ENCODE results near the gene PTH2R.
"Not testable (repeated sequence)": the region's sequence is repeated elsewhere in the genome, so short reads cannot be mapped to it uniquely, and the experiment has no call there.

The PTH2R gene

DNA sequence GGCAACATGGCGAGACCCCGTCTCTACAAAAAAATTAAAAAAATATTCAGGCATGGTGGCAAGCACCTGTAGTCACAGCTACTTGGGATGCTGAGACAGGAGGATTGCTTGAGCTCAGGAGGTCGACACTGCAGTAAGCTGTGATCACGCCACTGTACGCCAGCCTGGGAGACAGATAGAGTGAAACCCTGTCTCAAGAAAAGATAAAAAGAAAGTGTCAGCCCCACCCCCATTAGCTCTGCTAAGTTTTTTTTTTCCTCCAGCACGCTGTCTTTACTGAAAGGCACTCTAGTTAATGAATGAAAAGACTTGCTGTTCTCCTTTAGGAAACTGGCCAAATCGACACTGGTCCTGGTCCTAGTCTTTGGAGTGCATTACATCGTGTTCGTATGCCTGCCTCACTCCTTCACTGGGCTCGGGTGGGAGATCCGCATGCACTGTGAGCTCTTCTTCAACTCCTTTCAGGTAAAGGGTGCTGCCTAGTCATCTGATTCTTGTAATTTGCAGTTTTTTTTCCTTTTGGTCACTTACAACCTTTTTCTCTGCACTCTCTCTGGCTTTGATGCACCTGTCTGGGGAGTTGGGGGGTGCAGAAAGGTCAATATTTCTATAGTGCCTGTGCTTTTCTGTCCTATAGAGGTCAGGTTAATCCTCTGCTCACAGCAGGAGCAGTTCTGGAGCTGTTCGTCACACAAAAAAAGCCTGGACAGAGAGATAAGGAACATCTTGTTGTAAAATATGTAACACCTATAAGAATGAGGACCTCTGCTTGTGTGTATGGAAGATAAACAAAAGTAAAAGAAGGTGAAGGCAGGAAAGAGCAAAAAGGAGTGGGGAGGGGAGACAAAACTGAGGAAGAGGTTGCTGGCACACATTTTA, 82.3 kb downstream of the PTH2R start:
- DNase-seq: no peak

DNA sequence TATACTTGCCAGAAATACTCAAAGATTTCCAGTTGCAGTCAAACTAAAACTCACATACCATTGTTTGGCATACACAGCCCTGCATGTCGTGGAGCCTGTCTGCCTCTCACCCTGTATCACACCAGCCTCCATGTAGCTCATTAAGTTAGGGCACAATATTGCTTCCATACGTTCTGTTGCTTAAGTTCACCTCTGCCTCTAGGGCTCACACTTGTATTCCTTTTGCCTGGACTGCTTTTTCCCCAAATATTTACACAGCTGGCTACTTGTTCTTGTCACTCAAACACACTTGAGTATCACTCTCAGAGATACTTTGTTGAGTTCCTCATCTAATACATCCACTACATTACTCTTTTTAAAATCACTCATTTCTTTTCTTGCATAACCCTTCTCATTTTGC, 83.1 kb downstream of the PTH2R start:
- DNase-seq: peak; percentile 82

DNA sequence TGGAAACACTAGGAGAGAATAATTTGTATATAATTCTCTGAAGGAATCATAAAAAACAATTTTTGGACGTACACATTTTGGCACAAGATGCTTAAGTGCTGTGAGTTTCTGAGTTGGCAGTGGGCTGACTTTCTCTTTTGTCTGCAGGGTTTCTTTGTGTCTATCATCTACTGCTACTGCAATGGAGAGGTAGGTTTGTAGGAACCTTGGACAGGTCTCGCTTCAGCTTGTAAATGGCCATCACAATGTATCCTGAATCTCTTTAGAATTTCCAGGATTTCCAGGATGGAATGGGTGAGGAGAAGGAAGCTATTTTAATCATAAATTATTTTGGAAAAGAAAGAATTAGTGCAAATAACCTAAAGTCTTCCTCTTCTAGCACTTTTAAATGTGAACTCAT, 83.9 kb downstream of the PTH2R start:
- no peak for DNase-seq

DNA sequence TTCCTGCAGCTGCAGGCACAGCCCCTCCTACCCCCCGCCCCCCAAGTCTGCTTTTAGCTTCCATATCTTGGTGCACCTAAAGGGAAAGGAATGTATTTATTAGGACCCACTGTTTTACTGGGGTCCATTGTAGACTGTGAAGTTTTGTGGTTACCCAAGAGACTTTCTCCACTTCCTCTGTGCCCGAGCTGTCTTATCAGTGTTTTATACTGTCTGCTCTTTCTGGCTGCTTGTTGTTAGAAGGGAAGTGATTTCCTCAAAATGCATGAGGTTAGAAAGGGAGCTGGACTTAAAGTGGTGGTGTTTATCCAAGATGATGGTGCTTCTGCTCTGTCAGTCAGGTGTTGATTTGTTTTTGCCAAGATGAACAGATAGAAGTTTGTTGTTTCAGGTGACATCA, 85.0 kb downstream of the PTH2R start:
- no peak for DNase-seq

DNA sequence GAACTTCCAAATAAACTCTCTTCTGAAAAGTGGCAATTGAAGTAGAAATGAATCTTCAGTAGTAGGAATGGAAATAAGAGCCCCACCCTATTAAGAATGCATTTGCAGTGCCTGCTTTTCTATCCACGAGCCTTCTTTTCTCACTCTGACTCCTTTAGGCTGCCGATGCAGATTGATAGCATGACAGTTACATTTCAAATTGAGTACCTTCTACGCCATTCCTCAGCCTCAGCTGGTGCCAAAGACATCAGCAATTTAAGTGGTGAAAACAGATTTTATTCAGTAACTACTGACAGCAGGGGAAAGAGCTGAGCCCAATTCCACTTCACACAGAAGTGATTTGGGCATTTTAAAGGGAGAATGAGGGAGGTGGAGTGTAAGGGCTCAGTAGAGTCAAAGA, 85.5 kb downstream of the PTH2R start:
- no peak for DNase-seq

DNA sequence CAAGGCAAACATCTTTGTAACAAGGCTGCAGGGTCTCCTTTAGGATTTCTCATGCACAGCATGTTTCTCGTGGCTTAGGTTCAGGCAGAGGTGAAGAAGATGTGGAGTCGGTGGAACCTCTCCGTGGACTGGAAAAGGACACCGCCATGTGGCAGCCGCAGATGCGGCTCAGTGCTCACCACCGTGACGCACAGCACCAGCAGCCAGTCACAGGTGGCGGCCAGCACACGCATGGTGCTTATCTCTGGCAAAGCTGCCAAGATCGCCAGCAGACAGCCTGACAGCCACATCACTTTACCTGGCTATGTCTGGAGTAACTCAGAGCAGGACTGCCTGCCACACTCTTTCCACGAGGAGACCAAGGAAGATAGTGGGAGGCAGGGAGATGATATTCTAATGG, 86.6 kb downstream of the PTH2R start:
- no peak for DNase-seq

DNA sequence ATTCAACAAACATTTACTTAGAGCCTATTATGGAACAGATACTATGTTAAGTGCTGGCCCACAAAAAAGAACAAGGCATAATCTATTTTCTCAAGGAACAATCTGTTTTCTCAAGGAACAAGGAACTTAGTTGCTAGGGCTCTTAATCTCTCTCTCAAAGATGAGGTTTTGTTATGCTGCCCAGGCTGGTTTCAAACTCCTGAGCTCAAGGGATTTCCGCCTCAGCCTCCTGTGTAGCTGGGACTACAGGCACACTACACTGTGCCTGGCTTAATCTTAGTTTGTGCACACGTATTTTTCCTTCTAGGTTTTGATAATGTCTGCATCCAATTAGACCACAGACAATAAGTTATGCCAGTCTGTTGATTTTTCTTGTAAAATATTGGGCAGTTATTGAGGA, 89.5 kb downstream of the PTH2R start:
- no peak for DNase-seq

DNA sequence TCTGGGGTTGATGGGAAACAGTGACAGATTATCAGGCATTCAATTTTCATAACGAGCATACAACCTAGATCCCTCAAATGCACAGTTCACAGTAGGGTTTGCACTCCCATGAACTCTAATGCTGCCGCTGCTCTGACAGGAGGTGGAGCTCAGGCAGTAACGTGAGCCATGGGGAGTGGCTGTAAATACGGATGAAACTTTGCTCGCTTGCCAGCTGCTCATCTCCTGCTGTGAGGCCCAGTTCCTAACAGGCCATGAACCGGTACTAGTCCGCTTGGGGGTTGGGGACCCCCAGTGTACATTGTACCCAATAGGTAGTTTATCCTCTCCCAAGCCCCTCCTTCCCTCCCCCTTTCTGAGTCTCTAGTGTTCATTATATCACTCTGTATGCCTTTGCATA, 94.6 kb downstream of the PTH2R start:
- peak; percentile 50 for DNase-seq

DNA sequence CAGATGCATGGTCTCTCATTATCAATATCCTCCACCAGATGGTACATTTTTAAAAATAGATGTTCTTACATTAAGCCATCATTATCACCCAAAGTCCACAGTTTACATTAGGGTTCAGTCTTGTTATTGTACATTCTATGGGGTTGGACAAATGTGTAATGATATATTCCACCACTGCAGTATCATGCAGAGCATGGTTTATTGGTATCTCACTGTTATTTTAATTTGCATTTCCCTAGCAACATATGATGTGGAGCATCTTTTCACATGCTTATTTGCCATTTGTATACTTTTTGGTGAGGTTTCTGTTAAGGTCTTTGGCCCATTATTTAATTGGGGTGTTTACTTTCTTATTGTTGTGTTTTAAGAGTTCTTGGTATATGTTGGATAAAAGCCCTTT, 95.7 kb downstream of the PTH2R start:
- no peak for DNase-seq

DNA sequence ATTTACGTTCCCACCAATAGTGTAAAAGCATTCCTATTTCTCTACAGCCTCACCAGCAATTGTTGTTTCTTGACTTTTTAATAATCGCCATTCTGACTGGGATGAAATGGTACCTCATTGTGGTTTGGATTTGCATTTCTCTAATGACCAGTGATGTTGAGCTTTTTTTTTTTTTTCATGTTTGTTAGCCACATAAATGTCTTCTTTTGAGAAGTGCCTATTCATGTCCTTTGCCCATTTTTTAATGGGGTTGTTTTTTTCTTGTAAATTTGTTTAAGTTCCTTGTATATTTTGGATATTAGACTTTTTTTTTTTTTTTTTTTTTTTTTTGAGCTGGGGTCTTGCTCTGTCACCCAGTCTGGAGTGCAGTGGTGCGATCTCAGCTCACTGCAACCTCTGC, 98.8 kb downstream of the PTH2R start:
- DNase-seq: not testable (repeated sequence)

DNA sequence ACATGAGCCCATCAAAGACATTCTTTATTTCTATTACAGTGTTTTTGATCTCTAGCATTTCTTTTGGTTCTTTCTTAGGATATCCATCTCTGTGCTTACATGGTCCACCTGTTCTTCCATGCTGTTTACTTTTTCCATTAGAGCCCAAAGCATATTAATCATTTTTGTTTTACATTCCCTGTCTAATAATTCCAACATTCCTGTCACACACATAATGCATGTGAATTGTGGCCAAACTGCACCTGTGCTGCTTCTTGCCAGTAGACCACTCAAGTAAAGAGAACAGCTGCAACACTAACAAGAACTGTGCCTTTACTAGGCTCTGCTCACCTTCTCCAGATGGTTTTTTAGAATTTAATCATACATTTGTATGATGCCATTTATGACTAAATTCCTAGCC, 103.0 kb downstream of the PTH2R start:
- no peak for DNase-seq

DNA sequence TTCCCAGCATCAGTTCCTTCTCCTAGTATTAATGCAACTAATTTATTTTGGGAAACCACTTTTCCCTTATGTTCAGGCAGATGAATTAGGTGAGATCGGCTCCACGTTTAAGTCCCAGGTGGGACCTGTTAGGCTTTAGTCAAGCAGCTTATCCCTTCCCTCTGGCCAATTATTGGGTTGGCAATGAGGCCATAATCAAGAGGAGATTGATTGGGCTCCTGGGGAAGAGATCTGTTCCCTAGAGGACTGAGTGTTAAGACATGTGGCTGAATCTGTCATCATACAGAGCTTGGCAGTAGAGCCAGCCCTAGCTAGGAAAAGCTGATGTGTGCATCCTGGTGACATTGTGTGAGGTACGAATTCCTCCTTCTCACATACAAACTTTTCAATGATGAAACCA, 104.4 kb downstream of the PTH2R start:
- no peak for DNase-seq

DNA sequence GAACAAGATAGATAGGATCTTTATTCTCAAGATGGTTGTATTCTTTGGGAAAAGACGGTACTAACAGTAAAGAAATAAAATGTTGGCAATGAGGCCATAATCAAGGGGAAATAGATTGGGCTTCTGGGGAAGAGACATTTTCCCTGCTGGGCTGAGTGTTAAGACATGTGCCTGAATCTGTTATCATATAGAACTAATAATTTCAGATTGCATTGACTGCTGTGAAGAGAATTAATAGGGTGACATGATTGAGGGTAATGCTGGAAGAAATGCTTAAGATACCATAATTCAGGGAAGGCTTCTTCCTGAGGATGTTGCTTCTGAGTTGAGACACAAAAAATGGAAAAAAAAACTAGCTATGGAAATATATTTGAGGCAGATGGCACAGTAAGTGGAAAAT, 105.0 kb downstream of the PTH2R start:
- no peak for DNase-seq

DNA sequence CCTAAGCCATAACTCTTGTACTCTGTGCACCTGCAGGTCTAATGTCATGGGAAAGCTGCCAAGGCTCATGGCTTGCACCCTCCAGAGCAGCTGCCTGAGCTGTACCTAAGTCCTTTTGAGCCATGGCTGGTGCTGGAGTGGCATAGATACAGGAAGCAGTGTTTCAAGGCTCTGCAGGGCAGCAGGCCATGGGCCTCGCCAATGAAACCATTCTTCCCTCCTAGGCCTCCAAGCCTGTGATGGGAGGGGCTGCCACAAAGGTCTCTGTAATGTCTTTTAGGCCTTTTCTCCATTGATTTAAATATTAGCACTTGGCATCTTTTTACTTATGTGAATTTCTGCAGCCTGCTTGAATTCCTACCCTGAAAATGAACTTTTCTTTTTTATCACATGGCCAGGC, 108.5 kb downstream of the PTH2R start:
- no peak for DNase-seq

DNA sequence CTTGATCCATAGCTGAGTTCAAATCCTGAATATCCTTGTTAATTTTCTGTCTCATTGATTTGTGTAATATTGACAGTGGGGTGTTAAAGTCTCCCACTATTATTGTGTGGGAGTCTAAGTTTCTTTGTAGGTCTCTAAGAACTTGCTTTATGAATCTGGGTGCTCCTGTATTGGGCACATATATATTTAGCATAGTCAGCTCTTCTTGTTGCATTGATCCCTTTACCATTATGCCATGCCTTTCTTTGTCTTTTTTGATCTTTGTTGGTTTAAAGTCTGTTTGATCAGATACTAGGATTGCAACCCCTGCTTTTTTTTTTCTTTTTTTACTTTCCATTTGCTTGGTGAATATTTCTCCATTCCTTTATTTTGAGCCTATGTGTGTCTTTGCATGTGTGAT, 116.5 kb downstream of the PTH2R start:
- not testable (repeated sequence) for DNase-seq

DNA sequence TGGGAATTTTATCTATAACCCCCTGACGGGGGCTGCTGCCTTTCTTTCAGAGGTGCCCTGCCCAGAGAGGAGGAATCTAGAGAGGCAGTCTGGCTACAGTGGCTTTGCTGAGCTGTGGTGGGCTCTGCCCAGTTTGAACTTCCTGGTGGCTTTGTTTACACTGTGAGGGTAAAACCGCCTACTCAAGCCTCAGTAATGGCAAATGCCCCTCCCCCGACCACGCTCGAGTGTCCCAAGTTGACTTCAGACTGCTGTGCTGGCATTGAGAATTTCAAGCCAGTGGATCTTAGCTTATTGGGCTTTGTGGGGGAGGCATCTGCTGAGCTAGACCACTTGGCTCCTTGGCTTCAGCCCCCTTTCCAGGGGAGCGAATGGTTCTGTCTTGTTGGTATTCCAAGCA, 118.6 kb downstream of the PTH2R start:
- not testable (repeated sequence) for DNase-seq

DNA sequence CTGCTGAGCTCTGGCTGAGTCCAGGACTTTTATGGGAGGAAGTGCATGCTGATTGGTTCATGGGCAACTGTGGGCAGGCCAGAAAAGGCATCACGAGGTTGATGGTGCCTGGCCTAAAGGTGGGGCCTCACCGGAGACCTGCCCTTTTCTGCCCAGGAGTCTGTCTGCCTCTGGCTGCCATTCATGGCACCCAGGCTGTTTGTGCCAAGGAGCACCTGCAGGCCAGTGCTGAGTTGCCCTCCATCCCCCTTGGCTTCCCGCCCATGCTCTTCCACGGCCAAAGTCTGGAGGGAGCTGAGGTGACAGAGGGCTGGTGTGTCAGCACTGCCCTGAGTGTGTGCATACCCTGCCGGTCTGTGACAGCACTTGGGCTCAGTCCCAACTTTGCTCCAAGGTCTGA, 123.2 kb downstream of the PTH2R start:
- DNase-seq: peak; percentile 49

DNA sequence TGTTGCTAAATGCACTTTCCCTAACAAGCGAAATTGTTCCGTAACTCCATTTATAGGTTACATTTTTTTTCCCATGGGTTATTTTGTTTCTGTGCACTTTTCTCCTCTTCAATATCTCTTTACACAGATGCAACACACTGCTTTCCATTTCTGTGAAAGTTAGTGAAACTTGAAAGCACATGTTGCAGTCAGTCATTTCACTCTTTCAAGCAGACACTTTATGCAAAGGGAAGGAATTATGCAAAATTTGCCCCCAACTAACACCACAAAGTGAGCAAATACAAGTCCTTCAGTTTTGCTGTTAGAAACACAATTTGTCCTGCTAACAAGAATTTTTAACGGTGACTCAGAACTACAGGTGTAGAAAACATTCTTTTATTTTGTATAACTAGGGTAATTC, 124.8 kb downstream of the PTH2R start:
- DNase-seq: no peak

DNA sequence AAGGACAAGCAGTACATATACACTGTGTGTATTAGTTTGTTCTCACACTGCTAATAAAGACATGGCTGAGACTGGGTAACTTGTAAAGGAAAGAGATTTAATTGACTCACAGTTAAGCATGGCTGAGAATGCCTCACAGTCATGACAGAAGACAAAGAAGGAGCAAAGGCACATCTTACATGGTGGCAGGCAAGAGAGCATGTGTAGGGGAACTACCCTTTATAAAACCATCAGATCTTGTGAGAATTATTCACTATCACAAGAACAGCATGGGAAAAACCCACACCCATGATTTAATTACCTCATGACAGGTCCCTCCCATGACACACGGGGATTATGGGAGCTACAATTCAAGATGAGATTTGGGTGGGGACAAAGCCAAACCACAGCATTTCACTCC, 129.0 kb downstream of the PTH2R start:
- DNase-seq: not testable (repeated sequence)

DNA sequence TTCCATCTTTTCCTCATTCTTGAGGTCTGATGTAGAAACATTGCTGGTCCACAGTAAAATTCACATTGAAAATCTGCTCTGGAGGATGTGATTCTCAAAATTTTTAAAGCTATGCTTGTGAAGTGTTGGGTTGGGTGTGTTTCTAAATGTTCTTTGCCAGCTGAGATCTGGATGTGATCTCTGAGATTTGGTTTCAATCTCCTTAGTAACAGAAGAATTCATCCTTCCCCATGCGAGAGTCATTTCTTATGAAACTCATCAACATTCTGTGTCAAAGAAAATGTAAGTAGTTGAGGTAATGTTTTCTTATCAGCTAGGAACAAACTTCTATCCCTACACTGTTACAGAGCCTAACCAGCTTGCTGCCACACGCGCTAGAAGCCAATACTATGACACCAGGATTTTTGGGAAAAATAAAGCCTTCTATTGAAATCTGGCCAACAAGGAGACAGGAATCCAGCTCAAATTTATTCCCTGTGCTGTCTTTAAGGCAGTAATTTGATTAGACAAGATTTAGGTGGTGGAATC, 134.9 kb downstream of the PTH2R start:
- no peak for DNase-seq

DNA sequence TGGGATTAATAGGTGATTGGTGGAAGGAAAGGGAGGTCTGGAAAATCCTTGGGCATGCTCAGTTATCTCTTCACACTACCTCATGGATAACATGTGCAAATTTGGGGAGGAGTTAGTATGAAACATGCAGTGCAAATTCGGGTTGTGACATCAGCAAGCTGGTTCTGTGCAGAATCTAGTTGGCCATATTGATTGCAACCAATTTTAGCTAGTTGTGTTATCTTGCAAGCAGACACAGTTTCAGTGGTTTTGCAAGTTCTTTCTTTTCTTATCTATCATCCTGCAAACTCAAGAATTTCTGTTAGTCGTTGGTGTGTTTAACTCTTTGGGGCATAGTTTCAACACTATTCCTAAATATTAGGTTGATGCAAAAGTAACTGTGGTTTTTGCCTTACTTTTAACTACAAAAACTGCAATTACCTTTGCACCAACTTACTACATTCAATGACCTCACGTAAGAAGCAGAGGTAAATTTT, 135.4 kb downstream of the PTH2R start:
- no peak for DNase-seq

DNA sequence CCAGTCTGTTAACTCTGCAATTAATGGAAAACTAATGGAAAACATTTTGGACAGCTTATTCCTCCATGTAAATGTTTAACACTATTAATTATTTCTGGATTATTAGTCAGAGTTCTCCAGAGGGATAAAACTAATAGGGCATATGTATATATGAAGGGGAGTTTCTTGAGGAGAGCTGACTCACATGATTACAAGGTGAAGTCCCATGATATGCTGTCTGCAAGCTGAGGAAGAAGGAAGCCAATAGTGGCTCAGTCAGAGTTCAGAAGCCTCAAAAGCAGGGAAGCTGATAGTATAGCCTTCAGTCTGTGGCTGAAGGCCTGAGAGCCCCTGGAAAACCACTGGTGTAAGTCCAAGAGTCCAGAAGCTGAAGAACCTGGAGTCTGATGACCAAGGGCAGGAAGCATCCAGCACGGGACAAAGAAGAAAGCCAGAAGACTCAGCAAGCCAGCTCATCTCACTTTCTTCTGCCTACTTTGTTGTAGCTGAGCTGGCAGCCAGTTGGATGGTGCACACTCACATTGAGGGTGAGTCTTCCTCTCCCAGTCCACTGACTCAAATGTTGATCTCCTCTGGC, 136.0 kb downstream of the PTH2R start:
- no peak for DNase-seq
